ENCODE data around the gene FOXM1.

Gene FOXM1

GRCh38 chr12:2877047-2877952, at the start of gene FOXM1, which contains the start of gene RHNO1:
Gene FOXM1 (minus strand): TSS chr12:2877174. CDS start chr12:2874478, 2,696 bp downstream.
Gene RHNO1 (plus strand): TSS chr12:2877223. CDS start chr12:2885367, 8,144 bp downstream.
- peak; percentile 84 for DNase-seq

- no peak for DNase-seq
Measured at GRCh38 chr12:2925322-2925995, 48.5 kb upstream of the FOXM1 start.

GRCh38 chr12:2924019-2924418, 47.0 kb upstream of the FOXM1 start:
- DNase-seq: no peak

GRCh38 chr12:2923057-2923456, 46.1 kb upstream of the FOXM1 start:
- DNase-seq: no peak

- no peak for DNase-seq
Measured at GRCh38 chr12:2922329-2922728, 45.4 kb upstream of the FOXM1 start.

- no peak for DNase-seq
Measured at GRCh38 chr12:2919249-2919648, 42.3 kb upstream of the FOXM1 start.

- DNase-seq: no peak
Measured at GRCh38 chr12:2912216-2912575, 35.2 kb upstream of the FOXM1 start.

- no peak for DNase-seq
Measured at GRCh38 chr12:2904260-2904659, 27.3 kb upstream of the FOXM1 start.

- DNase-seq: no peak
Measured at GRCh38 chr12:2902272-2902880, 25.4 kb upstream of the FOXM1 start.

- no peak for DNase-seq
Measured at GRCh38 chr12:2900642-2901041, 23.7 kb upstream of the FOXM1 start.

GRCh38 chr12:2897418-2897817, 20.4 kb upstream of the FOXM1 start:
- DNase-seq: no peak

- no peak for DNase-seq
Measured at GRCh38 chr12:2895511-2895910, 18.5 kb upstream of the FOXM1 start.

- no peak for DNase-seq
Measured at GRCh38 chr12:2895051-2895451, 18.1 kb upstream of the FOXM1 start.

GRCh38 chr12:2893007-2893406, 16.0 kb upstream of the FOXM1 start:
- no peak for DNase-seq

- DNase-seq: no peak
Measured at GRCh38 chr12:2892246-2892645, 15.3 kb upstream of the FOXM1 start.

- DNase-seq: peak; percentile 17
Measured at GRCh38 chr12:2891240-2892053, 14.5 kb upstream of the FOXM1 start.

GRCh38 chr12:2890388-2891239, 13.6 kb upstream of the FOXM1 start, which contains the start of gene TULP3:
Gene TULP3 (plus strand): TSS chr12:2890891. CDS start chr12:2890948, 57 bp downstream.
- DNase-seq: peak; percentile 98

- DNase-seq: no peak
Measured at GRCh38 chr12:2890001-2890387, 13.0 kb upstream of the FOXM1 start.

GRCh38 chr12:2886768-2887450, 9.9 kb upstream of the FOXM1 start:
- DNase-seq: no peak

- no peak for DNase-seq
Measured at GRCh38 chr12:2884810-2885209, 7.8 kb upstream of the FOXM1 start.

- DNase-seq: peak; percentile 13
Measured at GRCh38 chr12:2879853-2880252, 2.9 kb upstream of the FOXM1 start.
